HG03060 (cell line): ENCODE measurements around the gene LRRC58.
"Not testable (repeated sequence)": the region's sequence is repeated elsewhere in the genome, so short reads cannot be mapped to it uniquely, and the experiment has no call there.

Experiments
- ATAC-seq: cut with Tn5 transposase; IDR thresholded peaks from one replicate; pipeline ENCODE4 v1.9.1; 2021; ENCODE audit warnings: low read depth, moderate number of reproducible peaks; ENCODE audit not compliant: unreplicated experiment

Gene LRRC58

DNA sequence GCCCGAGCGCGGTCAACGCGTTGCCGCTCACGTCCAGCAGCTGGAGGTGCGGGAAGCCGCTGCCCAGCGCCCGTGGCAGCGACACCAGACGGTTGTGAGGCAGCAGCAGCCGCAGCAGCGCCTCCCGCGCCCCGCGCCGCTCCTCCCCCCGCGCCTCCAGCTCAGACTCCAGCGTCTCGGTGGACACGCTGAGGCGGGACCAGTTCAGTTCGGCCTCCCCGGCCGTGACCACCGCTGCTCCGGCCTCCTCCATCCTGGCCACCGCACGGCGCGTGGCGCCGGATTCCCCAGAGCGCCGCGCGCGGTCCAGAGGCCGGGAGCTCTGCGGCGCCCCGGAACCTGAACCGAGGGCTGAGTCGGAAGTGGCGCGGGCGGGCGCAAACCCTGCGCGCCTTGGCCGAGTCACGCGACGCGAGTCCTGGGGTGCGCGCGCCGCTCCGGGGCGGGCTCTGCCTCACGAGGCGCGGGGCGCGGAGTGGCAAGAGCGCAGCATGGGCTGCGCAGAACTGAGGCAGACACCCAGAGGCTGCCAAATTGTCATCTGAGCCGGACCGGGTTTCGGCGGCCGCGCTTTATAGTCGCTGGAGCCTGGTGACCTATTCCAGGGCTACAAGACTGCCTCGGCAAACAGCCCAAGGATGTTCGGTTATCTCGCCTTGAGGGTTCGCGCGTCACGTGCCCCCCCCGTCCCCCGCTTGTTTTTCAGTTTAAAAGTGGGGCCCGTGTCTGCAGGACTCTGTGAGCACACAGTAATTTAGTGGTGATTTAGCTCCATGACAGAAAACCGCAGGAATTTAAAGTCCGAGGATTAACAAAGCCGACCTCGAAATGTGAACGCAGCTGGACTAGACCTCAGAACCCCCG, at the start of gene LRRC58:
TSS of gene LRRC58 (minus strand) at position 364 of the 864 bp plus-strand sequence. CDS start at position 253, 111 bp downstream.
- peak; percentile 64 for ATAC-seq

DNA sequence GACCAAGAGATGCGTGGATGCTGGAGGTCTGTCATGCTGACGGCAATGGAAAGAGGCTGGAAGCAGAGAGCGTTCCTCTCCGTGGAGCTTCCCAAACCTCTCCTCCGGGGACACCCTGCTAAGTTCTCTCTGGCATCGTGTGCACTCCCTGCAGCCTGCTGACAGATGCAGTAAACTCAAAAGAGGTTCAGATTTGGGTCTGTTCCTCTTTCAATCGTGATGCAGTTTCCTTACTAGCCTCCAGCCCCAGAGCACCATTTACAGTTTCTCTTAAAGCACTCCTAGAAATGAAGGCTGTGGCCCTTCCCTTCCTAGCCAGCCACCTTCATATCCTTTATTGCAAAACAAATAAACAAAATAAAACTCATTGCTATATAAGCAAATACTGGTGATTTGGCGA, 47.3 kb upstream of the LRRC58 start:
- ATAC-seq: no peak

DNA sequence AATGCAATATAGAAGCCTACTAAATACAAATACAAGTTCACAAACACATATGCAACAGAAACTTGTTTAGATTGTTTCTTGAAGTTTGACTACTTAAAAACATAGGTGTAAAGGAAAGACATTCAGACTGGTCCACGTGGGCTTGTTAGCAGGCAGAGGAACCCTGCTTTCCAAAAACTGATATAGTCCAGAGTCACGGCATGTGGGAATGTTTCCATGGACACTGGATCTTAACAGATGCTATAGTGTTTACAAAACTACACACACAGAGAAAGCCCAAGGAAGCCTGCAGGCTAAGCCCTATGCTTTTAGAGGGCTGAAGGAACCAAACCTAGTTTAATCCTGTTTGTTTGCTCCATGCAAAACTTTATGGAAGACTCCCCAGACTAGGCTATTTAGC, 45.2 kb upstream of the LRRC58 start:
- ATAC-seq: no peak

DNA sequence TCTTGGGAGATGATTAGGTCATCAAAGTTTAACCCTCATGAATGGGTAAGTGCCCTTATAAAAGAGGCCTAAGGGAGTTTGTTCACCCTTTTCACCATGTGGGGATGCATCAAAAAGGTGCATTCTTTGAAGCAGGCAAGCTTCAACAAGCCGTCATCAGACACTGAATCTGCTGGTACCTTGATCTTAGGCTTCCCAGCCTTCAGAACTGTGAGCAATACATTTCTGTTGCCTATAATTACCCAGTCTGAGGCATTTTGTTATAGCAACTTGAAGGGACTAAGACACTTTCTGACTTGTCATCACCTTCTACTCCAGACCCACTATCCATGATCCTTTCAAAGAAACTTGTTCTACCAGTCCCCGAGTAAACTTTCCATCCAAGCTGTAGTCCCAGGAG, 44.6 kb upstream of the LRRC58 start:
- ATAC-seq: no peak

DNA sequence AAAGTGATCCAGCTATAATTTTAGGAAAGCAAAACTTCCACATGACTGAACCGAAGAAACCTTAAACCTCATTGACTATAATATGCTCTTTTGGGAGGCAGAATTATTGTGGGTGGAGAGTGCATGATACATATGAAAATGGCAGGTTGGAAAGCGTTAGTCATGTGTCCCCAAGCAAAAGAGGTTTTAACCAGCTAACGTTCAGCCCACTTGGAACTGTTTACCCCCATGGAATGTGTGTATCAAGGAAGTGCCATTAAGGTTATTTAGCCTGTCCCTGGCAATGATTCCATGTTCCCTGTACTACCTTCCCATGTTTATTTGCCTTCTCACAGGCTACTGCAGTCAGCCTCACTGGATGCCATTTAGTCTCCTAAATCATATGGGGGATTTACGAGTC, 44.1 kb upstream of the LRRC58 start:
- ATAC-seq: no peak

DNA sequence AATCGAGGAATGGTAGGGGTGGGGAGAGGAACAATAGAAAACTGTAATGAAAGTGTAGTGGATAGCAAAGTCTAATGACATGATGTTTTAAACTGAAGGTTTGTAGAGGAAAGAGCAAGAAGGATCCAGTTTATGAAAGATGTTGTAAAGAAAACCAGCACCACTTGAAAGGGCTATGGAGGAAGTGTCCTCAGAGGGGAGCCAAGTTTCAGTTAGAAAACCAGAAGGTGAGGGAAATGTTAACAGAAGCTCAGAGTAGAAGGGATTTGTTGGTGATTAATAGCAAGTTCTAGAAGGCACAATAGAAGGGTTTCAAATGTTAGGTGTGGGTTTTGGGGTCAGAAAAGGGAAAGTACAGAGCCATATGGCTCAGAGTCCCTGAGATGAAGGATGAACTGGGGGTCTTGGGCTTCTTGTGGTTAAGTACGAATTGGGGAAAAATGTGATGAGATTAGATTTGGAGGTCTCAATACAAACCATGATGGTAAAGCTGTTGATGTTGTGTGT, 33.8 kb upstream of the LRRC58 start:
- ATAC-seq: no peak

DNA sequence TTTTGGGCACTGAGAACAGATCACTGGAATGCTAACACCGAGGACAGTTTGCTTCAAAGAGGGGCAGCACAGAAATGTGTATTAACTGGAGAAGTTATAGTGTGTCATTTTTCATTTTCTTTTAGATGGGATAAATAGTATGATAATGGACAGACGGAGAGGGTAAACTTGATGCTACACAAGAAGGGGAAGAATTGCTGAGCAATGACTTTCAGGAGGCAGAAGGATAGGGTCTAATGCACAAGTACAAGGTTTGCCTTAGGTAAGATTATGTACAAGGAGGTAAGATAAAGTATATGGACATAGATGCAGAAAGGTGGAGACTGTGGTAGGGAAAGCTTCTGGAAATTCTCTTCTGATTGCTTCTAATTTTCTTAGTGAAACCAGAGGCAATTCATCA, 32.3 kb upstream of the LRRC58 start:
- ATAC-seq: no peak

DNA sequence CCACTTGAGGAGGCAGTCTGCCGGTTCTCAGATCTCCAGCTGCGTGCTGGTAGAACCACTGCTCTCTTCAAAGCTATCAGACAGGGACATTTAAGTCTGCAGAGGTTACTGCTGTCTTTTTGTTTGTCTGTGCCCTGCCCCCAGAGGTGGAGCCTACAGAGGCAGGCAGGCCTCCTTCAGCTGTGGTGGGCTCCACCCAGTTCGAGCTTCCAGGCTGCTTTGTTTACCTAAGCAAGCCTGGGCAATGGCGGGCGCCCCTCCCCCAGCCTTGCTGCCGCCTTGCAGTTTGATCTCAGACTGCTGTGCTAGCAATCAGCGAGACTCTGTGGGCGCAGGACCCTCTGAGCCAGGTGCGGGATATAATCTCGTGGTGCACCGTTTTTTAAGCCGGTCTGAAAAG, 28.8 kb upstream of the LRRC58 start:
- not testable (repeated sequence) for ATAC-seq

DNA sequence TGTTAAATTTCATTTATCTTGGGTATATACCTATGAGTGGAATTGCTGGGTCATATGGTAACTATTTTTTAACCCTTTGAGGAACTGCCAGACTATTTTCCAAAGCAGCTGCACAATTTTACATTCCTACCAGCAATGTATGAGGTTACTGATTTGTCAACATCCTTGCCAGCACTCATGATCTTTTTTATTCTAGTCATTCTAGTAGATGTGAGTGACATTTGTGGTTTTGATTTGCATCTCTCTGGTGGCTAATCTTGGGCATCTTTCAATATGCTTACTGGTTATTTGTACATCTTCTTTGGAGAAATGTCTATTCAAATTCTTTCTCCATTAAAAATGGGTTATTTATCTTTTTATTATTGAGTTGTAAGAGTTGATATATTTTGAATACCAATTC, 21.3 kb upstream of the LRRC58 start:
- peak; percentile 67 for ATAC-seq

DNA sequence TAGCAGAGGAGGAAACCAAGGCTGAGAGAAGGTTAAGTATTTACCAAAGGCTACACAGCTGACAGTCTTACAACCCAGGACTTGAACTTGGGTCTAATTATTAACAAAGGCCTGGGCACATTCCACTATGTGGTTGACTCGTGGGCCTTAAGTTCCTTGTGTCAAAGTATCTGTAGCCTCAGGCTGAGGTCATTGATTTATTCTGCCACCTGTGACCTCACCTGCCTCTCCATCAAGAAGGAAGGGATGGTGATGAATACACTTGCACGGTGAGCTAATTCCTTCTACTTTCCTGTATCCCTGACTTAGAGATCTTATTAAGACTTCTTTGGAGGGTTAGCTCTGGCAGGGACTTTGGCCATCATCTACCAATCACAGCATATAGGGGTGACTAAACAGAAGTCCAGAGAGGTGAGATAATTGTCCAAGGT, 19.9 kb upstream of the LRRC58 start:
- ATAC-seq: peak; percentile 80

DNA sequence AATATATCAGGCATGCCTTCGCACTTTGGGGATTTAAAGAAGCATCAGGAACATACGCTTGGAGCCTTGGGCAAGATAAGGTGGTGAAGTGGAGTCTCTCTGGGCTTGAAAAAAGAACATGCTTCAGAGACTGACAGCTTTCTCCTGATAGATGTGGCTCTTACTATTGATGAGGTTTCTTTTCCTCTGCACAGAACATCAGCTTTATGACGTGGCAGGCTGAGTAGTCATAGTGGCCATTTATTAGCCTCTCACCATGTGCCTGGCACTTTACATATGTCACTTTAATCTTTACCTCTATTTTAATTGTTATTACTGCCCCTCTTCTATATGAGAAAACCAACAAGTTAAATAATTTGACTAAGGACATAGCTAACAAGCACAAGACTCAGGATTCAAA, 19.0 kb upstream of the LRRC58 start:
- no peak for ATAC-seq

DNA sequence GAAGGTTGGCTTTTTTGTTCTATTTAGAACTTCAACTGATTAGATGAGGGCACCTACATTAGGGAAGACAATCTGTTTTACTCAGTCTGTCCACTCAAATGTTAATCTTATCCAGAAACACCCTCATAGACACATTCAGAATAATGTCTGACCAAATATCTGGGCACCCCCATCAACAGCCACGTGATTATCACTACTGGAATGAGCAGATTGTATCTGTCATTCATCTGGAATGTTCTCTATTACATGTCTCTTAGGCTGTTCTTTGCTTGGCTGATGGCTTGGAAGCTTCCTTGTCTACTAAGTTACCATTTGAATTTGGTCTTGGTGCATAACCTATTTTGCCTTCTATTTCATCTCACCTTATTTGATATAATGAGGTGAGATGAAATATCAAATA, 15.7 kb upstream of the LRRC58 start:
- ATAC-seq: no peak

DNA sequence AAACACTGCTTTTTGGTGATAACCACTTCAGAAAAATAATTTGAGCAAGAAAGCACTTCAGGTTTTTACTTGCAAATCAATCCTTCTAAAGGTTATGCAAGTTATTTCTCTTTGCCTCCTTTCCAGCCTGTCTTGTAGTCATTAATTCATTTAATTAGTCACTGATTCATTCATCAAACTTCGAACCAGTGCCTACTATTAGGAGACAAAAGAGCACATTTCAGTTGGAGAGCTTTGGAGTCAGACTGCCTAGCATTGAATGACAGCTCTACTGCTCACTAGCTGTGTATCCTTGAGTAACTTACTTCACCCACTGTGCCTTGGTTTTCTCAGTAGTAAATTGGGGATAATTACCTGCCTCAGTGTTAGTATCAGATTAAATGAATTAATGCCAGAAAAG, 14.9 kb upstream of the LRRC58 start:
- no peak for ATAC-seq

DNA sequence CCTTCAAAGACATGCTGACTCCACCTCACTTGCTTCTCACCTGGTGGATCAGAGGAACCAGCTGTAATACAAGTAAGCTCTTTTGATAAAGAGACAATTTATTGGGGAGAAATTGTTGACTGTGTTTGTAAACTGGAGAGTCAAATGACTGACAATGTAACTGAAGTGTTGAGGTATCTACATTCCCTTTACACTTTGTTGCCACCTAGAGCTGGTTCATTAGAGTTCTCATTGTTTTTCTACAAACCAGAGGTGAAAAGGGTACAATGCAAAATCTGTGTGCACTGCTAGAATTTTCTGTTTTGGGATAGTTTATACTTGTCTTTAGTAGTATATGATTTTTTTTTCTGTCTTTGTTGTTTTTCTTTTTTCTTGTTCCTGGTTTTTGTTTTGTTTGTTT, 8.7 kb upstream of the LRRC58 start:
- ATAC-seq: no peak

DNA sequence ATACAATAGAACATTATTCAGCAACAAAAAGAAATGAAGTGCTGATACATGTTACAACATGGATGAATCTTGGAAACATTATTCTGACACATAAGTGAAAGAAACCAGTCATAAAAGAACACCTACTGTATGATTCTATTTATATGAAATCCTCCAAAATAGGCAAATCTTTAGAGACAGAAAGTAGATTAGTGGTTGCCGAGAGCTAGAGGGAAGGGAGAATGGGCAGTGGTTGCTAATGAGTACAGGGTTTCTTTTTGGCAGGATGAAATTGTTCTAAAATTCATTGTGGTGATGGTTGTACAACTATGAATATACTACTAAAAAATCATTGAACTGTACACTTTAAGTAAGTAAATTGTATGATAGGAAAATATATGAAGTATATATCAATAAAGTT, 6.3 kb upstream of the LRRC58 start:
- ATAC-seq: no peak

DNA sequence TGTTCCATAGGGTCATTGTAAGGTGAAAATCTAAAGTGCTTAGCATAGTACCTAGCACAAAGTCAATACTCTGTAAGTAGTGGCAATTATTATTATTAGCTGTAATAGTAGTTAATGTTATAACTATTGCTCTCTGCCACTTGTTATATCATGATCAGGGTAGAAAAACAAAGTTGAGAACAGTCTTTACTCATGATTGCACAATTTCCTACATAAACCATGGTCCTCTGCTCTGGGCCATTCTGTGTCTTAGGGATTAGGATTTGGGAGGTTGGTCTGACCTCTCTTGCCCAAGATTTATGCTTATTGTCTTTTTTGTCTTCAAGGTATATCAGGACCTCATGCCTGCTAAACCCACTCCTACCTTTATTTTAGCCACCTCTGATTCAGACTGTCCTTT, 4.3 kb upstream of the LRRC58 start:
- no peak for ATAC-seq

DNA sequence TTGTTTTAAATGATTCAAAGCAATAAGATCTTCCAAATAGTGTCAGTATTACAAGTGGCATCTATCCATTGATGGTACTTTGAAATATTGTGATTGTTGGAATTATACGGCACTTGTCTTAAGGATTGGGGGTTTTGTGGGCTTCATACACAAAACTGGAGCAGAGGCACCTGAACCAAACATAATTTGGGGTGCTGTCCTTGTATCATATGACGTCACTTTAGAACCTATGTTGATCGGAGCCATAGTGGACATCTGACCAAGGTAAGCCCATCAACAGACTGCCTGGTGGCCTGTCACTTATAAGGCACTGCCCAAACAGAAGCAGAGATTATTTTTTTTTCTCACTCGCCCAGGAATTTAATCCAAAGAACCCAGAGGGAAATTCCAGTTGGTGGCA, 2.9 kb upstream of the LRRC58 start:
- no peak for ATAC-seq

DNA sequence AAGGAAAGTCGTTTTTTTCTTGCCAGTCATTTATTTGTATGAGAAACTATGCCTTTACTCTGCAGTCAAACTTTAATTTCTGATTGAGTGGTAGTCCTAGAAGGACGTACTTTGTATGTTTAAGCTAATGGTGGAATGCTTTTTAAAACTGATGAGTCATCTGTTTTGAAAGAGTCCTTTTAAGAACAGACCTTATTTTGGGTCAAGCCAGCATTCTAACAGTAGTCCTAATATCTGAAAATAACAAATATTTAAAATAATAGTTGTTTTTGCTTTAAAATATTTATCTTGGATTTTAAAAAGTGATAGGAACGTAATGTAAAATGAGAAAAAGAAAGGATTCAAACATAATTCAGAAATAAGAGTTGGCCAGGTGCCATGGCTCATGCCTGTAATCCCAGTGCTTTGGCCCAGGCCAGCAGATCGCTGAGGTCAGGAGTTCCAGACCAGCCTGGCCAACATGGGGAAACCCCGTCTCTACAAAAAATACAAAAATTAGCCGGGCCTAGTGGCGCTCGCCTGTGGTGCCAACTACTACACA, 1.3 kb upstream of the LRRC58 start:
- ATAC-seq: no peak

DNA sequence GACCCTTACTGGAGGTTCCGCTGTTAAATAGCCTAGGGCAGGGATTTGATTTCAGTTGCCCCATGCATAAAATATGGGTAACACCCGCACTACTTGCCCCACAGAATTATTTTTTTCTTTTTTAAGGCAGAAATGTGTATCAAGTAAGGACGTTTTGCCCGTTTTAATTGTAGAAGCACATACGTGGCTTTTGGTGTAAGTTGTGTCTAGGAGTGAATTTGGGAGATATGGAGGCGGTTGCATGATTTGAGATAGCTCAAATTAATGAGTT, 636 bp upstream of the LRRC58 start:
- no peak for ATAC-seq

DNA sequence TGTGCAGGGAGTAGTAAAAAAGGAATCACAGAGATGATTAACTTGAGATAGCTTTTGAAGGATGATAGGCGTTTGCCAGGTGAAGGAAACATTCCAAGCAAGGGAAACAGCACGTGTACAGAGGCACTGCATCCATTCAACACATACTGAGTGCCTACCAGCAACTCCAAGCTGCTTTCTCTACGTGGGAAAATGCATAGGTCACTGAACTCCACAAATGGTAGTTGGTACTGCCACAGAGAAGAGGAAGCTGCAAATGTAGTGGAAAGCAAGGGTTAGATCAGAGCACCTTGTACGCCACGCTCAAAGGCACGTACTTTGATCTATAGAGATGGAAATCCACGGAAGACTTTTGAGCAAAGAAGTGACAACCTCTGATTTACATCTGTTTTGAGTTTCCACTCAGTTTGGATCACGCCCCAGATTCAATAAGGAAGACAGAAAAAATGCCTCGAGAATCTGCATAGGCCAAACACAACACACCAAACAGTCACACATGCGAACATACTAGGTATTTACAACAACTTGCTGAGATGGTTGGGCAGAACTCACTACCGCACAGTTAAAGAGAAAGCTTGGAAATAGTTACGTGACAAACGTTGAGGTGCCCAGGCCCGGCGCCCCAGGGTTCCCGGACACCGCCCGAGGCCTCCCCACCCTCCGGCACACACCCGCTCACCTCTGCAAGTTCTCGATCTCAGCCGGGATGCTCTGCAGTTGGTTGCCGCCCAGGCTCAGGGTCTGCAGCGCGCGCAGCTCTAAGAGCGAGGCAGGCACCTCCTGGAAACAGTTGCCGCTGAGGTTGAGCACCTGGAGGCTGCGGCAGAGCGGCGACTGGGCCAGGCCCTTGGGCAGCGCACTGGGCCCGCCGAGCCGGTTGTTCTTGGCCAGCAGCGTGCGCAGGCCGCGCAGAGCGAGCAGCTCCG, 826 bp downstream of the LRRC58 start:
- ATAC-seq: peak; percentile 24

DNA sequence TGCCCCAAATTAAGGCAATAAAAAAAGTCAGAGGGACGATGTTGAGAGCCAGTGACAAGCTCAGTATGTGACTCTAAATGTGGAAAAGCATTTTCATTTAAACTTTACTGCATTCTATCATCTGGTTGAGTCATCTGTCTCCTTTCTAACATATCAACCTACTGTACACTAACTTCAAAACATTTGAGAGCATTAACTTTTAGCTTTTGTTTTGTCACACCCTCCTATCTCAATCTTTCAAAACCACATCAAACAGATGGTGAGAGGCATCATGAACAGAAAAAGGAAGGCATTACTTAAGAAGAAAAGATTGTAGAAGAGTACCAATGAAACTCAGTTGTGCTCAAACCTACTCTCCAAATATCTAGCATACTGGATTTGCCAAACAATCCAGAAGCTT, 4.8 kb downstream of the LRRC58 start:
- ATAC-seq: no peak
